ENCODE measurements around the gene LUC7L2.
"Not testable (repeated sequence)": the region's sequence is repeated elsewhere in the genome, so short reads cannot be mapped to it uniquely, and the experiment has no call there.

DNA sequence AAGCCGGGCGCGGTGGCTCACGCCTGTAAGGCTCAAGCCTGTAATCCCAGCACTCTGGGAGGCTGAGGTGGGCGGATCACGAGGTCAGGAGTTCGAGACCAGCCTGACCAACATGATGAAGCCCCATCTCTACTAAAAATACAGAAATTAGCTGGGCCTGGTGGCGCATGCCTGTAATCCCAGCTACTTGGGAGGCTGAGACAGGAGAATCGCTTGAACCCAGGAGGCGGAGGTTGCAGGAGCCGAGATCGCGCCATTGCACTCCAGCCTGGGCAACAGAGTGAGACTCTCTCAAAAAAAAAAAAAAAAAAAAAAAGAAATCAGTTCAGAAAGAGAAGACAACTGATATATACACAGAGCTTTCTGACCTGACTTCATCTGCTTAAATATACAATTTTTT, 26.3 kb upstream of the LUC7L2 start:
- TF ChIP-seq, protein P1, sequence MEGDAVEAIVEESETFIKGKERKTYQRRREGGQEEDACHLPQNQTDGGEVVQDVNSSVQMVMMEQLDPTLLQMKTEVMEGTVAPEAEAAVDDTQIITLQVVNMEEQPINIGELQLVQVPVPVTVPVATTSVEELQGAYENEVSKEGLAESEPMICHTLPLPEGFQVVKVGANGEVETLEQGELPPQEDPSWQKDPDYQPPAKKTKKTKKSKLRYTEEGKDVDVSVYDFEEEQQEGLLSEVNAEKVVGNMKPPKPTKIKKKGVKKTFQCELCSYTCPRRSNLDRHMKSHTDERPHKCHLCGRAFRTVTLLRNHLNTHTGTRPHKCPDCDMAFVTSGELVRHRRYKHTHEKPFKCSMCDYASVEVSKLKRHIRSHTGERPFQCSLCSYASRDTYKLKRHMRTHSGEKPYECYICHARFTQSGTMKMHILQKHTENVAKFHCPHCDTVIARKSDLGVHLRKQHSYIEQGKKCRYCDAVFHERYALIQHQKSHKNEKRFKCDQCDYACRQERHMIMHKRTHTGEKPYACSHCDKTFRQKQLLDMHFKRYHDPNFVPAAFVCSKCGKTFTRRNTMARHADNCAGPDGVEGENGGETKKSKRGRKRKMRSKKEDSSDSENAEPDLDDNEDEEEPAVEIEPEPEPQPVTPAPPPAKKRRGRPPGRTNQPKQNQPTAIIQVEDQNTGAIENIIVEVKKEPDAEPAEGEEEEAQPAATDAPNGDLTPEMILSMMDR (IDR thresholded peaks at IDR 0.05): not testable (repeated sequence)
- TF ChIP-seq POLR2A (IDR thresholded peaks at IDR 0.05): not testable (repeated sequence)

All from esophagus squamous epithelium (tissue), 4 donors.